Cardiac septum (tissue), 1 donor: ENCODE data around the gene GSG1. TPM values are rescaled to one million over a fixed set of nuclear protein-coding genes. Genes with fewer than 3 reads are reported as not detected.

Experiments used
- DNase-seq: peaks from one replicate; pipeline ENCODE4 v3.0.0-alpha.2; 2020; ENCODE audit warnings: low spot score
- intact Hi-C: fragments of 100-400 bp; cut with DNase I; formaldehyde crosslinking; loops from one replicate; pipeline ENCODE4 v1.14.0; 2022
- long read RNA-seq: library from polyadenylated mRNA; unstranded; transcript quantifications from one replicate; pipeline ENCODE4 v2.0.0, GENCODE V29; 2021
- total RNA-seq: library from RNA; stranded (reverse); fragmentation: NEBNext Ultra II Directional; extraction: Animal tissue kit (Norgen Biotek cat#: 25700); gene quantifications from one replicate; pipeline ENCODE4 v1.2.1, GENCODE V29; 2021
- donor health status: DM: no; HTN: no; CAD: no.

The GSG1 gene
- not detected for total RNA-seq
- long read RNA-seq: 0 reads

DNA sequence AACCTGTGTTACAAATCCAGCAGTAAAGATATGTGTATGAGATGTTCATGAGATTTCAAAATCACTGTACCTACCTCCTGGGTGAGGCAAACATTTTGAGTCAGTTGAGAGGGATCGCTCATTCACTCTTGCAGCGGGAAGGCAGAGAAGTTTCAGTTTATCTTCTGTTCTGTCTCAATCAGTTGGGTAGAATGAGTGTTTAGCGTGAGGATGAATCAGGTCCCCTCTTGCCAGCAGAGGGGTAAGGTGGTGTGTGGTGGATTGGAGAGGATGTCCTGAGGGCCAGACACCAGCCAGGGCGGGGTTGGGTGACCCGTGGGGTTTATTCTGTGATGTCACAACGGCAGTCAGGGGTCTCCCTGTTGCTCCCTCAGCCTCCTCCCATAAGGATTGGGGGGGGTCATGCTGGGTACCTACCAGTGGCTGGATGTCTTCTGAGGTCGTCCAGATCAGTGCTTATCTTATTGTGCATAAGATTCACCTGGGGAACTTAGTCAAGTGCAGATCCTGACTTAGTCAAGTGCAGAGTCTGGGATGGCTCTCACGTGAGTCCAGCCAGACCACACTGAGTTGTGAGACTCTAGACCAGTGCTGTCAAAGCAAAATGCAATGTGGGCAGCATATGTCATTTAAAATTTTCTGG lies at the start of gene GSG1:
Gene GSG1, minus strand, starts transcription at position 277 of the 643 bp plus-strand sequence. Its CDS starts 155 bp downstream, at position 122.
- intact Hi-C loops: loop anchor here (5.0 kb wide), 2 partner anchors 44 to 101 kb away; partner anchors contain the start of gene HEBP1
- no peak for DNase-seq

DNA sequence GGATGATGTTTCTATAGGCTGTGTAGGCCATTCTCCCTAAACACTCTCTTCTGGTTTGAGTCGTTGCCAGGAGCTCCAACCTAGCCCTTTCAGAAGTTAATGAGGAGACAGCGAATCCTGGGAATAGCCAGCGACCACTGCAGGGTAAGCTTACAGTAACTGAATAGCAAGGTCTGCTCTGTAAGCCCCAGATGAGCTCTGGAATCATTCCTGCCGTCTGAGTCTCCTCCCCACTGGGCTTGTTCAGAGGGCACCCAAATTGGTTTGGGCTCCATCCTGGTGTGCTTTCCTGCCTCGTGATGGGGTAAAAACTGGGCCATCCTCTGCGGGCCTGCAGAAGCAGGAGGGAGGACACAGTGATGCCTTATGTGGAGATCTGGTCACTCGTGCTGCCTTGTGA lies 49.7 kb upstream of the GSG1 start:
- no peak for DNase-seq
- intact Hi-C loops: no loop called here

DNA sequence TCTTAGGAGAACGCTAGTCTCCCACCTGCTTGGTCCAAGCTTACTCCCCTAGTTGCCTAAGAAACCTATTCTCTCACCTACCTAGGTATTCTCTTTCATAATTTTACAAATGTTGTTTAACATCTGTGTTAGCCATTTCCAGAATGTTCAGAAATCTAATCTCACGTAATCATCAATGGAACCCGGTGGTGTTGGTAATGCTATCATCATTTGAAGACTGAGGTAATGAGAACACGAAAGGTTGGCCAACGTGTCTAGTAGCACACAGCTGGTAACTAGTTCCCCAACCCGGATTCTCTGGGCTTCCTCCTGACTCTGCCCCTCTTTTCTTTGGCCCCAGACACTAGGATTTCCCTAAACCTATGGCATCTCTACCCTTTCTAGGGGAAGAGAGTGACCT lies 49.3 kb upstream of the GSG1 start:
- DNase-seq: no peak
- intact Hi-C loops: no loop called here

DNA sequence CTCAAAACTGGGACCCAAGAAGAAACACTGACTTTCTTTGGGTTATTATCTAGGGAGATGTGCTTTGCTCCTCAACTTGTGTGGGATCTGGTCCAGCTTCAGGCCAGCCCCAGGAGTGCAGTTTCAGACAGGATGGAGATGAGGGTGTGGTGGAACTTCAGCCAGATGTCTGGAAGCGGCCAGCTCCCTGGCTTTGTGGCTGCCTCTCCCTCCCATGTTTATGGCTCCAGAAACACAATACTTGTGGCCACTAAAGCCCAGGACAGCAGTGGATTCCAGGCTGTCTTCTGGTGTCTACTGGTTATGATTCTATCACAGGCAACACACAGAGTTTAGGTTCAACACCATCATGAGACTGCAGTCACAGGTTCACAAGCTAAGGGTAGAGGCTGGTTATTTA lies 48.8 kb upstream of the GSG1 start:
- intact Hi-C loops: no loop called here
- DNase-seq: no peak

DNA sequence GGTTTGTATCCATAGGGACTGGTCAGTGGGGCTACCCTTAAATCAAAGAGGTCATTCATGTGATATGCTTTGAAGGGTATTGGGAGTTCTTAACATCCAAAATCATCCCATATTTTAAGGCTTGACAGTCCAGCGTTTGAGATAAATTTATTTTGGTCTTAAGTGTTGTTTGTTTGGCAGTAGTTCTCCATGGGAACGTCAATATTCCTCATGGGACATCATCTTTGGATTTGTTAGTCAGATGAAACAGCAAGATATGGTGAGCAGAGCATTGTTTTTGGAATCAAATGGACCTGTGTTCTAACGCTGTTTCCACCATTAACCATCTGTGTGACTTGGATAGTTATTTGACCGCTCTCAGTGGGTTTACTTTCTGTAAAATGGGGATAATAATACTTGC lies 45.9 kb upstream of the GSG1 start:
- no peak for DNase-seq
- intact Hi-C loops: loop anchor here (5.0 kb wide), 1 partner anchor 47 kb away; the partner anchor contains the start of gene GSG1

DNA sequence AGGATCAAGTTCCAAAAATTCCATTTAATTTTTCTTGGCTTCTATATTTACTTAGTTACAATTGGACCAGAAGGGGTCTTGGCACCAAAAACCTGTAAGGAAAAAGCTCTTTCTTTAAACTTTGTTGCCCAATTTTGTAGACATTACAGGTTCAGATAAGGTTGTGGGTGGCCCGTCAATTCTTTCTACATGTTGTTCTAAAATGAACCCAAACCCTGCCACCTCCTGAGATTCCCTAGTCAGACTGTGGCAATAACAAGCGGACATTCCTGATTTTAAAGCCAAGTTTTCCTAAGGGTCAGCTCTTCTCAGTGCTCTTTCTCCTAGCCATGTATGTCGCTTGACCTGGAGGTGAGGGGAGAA lies 45.0 kb upstream of the GSG1 start:
- DNase-seq: no peak
- intact Hi-C loops: loop anchor here (5.0 kb wide), 1 partner anchor 46 kb away; the partner anchor contains the start of gene GSG1

DNA sequence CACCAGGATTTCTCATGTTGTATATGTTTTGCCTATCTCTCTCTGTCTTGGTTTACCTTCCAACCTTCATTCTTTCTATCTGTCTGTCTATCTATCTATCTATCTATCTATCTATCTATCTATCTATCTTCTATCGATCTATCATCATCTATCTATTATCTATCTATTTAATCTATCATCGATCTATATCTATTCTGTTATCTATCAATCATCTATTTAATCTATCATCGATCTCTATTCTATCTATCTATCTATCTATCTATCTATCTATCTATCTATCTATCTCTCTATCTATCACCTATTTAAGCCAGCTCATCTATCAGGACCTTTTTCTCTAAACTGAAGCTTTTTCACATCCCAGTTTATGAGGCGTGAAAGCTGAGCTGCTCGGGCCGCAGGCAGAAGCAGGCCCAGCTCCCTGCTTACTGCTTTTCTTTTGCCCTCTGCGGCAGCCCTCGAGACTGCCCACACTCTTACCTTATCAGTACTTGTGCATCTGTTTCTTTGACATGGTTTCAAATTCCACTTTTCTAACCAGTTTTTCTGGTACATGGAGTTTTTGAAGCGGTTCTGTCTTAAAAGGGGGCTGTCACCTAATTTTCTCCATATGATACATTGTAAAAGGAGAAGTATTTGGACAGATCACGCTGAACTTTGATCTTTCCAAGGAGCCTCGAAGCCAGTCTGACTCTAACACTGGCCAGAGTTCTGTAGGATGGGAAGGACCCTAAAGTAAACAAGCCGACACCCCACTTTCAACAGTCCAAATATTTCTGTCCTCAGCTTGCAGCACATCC lies 44.4 kb upstream of the GSG1 start:
- DNase-seq: no peak
- intact Hi-C loops: loop anchor here (2.0 to 5.0 kb wide), 2 partner anchors 46 to 55 kb away; partner anchors contain the start of gene GSG1

DNA sequence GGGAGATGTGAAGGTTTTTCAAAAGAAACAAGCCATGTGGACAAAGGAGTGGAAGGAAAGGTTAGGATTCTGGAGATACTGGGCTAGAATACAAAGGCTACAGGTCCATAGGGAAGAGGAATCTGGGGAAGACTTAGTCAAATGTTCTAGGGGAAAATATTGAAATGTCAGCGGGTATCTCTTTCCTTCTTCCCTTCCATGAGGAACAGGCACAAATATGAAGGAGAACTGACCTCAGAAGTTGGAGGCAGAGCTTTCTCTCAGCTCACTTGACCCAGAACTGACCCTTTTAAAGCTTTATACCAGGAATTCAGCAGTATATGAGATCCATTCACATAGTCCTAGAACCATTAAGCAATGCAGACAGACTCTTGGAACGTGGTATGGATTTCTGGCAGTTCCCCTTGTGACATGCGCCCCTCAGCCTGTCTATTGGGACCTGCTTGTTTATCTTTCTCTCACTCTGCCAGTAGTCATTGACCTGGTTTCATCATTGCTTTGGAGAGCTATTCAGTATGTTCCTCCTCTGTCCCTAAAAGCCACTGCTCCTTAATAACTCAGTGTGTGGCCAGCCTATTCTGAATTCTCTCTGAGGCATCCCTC lies 43.0 kb upstream of the GSG1 start:
- intact Hi-C loops: loop anchor here (2.0 to 5.0 kb wide), 2 partner anchors 44 to 56 kb away; partner anchors contain the start of gene GSG1
- no peak for DNase-seq

DNA sequence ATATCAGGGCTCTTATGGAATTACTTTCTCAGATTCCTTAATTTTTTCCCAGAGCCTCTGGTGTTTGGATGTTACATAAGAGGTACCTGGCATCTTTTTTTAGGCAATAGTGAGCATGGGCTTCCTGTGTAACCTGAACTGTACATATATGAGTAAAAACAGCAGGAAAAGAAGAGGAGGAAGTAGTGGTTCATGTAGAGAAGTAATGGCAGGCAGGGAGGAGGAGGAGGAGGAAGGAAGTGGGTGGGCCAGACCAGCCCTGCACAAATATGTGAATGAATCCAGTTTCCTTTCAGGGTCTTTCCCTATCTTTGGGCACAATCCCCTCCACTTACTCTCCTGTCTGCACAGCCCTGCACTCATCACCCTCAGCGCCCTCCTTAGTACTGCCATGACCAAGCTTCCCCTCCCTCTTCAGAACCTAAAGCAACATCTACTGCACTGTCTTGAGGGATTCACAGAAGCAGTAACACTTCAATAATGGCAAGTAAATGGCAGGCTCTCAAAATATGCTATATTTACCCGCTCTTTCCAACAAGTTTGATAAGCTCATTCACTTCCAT lies 40.9 kb upstream of the GSG1 start:
- intact Hi-C loops: no loop called here
- DNase-seq: no peak

DNA sequence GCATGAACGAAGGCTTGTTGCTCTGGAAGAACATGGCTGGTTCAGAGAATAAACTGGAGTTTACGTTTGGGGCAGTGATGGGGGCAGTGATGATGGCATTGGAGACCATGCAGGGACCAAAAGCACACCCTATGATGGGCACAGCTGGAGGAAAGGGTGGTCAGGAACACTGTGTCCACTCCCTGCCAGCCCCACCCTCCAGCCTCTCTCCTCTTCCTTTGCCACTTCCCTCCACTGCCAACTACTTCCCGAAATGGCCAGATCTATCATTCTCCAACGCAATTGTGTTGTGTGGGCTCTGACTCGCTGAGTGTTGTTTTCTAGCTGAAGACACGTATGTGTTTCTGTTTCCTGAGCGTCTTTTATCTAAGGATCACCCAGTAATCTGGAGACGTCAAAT lies 39.3 kb upstream of the GSG1 start:
- intact Hi-C loops: no loop called here
- no peak for DNase-seq

DNA sequence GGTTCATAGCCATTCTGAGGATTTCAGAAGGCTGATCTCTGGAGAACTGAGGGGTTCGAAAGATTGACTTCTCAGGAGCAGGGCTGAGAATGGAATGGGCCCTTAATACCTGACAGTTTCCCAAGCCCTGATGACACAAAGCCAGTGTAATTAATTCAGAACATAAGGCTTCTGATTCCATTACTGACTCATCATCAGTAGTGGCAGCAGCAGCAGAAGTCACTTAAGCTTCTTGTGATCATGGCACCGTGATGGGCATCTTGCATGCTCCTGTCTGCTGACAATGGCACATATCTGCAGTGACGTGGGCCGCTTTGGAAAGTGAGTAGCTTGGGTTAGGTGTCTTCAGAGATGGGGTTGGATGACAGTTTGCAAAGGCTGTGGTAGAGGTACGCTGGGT lies 38.2 kb upstream of the GSG1 start:
- no peak for DNase-seq
- intact Hi-C loops: no loop called here

DNA sequence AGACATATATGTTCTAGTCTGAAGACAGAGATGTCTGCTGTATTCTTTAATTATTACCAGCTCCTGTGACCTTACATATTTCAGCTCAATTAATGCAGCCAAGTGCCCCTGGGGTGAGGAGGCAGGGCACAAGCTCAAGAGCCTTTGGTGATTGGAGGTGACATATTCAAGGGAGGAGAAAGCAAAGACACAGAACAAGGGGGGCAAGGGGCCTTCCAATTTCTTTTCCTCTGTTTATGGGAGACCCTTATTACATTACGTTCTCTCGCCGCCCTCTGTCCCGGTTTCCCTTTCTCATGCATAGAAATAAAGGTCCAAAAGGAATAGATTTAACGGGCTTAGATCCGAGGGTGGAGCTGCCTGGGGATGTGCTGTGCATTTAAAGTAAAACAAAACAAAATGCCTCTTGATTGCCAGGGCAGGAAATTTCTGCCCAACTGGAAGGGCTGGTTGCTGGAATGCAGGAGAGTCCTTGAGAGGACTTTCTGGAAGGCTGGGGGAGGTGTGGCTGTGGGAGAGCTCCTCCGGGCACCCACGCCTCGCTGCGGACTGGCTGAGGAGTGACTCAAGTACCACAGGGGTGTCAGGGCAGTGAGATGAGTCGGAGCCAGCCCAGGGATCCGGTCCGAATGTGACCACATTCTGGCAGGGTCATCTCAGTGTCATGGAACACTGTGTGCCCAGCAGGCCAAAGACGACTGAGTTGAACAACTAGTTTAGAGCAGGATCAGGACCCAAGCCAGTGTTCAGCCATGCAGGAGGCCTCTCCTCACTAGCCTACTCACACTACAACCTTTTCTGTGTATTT lies 32.1 kb upstream of the GSG1 start:
- no peak for DNase-seq
- intact Hi-C loops: no loop called here

DNA sequence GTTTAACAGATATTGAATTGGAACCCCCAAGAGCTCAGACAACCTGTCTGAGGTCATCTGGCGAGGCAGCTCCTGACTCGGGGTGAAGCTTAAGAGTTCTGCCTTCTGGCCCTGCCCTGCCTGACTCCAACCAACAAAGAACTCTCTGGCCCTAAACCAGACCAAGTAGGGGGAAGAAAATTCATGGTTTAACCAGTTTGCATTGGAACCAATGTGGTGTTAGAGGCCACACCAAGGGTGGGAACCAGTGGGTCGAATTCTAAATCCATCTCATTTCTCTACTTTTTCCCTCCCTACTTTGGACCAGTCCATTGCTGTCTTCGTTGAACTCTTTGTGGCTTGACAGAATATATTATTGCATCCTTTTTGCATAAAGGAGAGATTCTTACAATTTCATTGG lies 30.4 kb upstream of the GSG1 start:
- intact Hi-C loops: no loop called here
- DNase-seq: no peak

DNA sequence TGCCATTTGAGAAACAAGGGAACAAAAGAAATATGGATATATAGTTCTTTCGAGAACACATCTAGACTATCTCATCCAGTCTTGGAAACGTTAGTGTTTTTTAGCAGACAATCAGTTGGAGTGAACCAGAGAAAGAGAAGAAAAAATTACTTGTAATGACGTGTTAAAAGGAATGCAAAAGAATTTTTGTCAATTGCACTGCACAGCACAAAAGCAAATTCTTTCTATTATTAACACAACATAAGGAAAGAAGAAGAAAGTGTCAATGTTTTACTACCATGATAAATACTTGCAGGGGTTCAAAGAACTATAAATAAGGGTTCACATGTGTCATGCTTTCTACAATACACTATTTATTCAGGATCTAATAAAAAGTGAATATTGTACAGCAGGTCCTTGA lies 27.5 kb upstream of the GSG1 start:
- DNase-seq: no peak
- intact Hi-C loops: no loop called here

DNA sequence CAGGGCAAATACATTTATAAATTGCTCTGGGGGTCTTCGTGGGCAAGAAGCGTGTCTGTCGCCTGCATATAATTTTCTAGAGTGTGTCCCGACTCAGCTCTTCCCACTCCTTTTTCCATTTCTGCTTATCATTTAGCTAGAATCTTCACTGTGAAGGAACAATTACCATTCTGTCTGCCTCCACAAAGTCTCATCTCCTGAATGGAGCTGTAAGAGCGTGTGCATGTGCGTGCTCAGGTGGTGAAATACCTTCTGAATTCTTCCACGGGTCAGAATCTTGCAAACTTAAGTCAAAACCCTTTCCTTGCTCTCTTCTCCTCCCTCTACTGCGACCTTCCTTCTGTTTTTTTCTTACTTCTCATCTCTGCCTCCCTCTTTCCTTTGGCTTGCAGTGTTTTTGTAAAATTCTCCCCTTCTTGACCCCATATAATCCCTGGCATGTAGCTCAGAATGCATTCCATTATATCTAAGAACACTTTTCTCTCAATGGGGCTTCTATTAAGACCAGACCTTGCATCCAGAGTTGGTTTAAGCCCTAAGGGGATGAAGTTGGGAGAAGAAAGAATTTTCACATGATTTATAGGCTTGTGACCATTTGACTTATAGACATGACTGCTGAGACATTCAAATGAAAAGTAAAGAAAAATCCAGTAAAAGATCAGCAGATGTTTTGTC lies 25.0 kb upstream of the GSG1 start:
- intact Hi-C loops: no loop called here
- DNase-seq: no peak

DNA sequence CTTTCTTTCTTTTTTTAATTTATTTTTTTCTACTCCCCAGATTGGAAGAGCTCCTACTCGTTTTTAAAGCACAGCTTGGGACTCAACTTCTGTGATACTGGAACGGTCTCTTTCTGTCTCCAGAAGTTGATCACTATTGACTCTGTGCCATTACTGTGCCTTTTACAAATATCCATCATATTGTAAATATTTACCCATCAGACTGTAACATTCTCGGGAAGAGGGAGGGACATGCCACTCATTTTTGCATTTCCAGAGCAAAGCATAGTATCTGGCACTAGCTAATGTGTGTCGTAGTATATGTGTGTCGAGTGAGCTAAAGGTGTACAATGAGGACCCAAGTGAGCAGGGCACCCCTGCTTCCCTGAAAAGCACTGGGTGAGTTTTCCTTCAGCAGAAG lies 24.0 kb upstream of the GSG1 start:
- intact Hi-C loops: no loop called here
- no peak for DNase-seq

DNA sequence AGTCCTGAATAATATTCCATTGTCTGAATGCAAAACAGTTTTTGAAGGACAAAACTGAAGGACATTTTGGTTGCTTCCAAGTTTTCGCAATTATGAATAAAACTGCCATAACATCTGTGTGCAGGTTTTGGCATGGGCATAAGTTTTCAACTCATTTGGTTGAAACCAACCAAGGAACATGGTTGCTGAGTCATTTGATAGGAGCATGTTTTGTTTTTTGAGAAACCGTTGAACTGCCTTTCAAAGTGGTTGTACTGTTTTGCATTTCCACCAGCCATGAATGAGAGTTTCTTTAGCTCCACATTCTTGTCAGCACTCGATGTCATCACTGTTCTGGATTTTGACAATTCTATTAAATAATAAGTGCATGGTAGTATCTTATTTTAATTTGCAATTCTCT lies 23.0 kb upstream of the GSG1 start:
- intact Hi-C loops: no loop called here
- no peak for DNase-seq

DNA sequence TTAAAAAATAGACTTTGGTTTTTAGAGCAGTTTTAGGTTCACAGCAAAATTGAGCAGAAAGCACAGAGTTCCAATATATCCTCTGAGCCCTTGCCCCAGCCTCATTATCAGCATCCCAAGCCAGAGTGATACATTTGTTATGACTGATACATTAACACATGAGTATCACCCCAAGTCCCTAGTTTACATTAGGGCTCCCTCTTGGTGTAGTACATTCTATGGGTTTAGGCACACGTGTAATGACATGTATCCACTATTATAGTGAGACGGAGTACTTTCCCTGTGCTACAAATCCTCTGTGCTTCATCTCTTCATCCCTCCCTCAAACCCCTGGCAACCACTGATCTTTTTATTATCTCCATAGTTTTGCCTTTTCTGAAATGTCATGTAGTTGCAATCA lies 22.5 kb upstream of the GSG1 start:
- DNase-seq: no peak
- intact Hi-C loops: no loop called here
